ENCODE measurements around the gene TFPT. TPM values are rescaled to one million over a fixed set of nuclear protein-coding genes. Genes with fewer than 3 reads are reported as not detected.

The TFPT gene
- total and polyA plus RNA-seq, 2 of the 13 experiments (the other 11 are each of a cell fraction or from before 2014, with no cell fraction given), result 8.4 to 10.7 TPM

GRCh38 chr19:54102421-54103169 is 12.9 kb downstream of the TFPT start, which contains the start of gene NDUFA3 (continued):
- no peak for TF ChIP-seq HES4 (CRISPR knock-in tag; IDR thresholded peaks at IDR 0.05; ENCODE audit: borderline replicate concordance)
- peak; percentile 71; the same call in 1 of the 2 replicates for TF ChIP-seq ZSCAN9 (CRISPR knock-in tag; IDR thresholded peaks at IDR 0.05; ENCODE audit: borderline replicate concordance)
- peak; percentile 58; the same call in 1 of the 2 replicates for TF ChIP-seq BRCA1 (CRISPR knock-in tag; IDR thresholded peaks at IDR 0.05)
- TF ChIP-seq IKZF1 (IDR thresholded peaks at IDR 0.05), result no peak
- TF ChIP-seq HHEX (CRISPR knock-in tag; IDR thresholded peaks at IDR 0.05), result no peak
- TF ChIP-seq ELF4 (CRISPR knock-in tag; IDR thresholded peaks at IDR 0.05; ENCODE audit: borderline replicate concordance), result no peak
- peak; percentile 70; the same call in 1 of the 2 replicates for TF ChIP-seq FIP1L1 (IDR thresholded peaks at IDR 0.05; ENCODE audit: borderline replicate concordance, insufficient read depth, low read depth, low read length)
- TF ChIP-seq ZNF704 (CRISPR knock-in tag; IDR thresholded peaks at IDR 0.05; ENCODE audit: borderline replicate concordance), result no peak
- TF ChIP-seq, protein P1, sequence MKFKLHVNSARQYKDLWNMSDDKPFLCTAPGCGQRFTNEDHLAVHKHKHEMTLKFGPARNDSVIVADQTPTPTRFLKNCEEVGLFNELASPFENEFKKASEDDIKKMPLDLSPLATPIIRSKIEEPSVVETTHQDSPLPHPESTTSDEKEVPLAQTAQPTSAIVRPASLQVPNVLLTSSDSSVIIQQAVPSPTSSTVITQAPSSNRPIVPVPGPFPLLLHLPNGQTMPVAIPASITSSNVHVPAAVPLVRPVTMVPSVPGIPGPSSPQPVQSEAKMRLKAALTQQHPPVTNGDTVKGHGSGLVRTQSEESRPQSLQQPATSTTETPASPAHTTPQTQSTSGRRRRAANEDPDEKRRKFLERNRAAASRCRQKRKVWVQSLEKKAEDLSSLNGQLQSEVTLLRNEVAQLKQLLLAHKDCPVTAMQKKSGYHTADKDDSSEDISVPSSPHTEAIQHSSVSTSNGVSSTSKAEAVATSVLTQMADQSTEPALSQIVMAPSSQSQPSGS (CRISPR knock-in tag; IDR thresholded peaks at IDR 0.05), result peak; percentile 74; the same call in 1 of the 2 replicates
- TF ChIP-seq ZBTB7B (CRISPR knock-in tag; IDR thresholded peaks at IDR 0.05), result no peak
- no peak for TF ChIP-seq PRPF4 (IDR thresholded peaks at IDR 0.05; ENCODE audit: low read depth, low read length, poor library complexity, severe bottlenecking)
- TF ChIP-seq ZFP41 (CRISPR knock-in tag; IDR thresholded peaks at IDR 0.05; ENCODE audit: borderline replicate concordance), result no peak
- TF ChIP-seq BCL6 (CRISPR knock-in tag; IDR thresholded peaks at IDR 0.05), result peak; percentile 40
- peak; percentile 62; the same call in 1 of the 2 replicates for TF ChIP-seq ZNF691 (CRISPR knock-in tag; IDR thresholded peaks at IDR 0.05; ENCODE audit: borderline replicate concordance, low read depth)
- TF ChIP-seq ZFP36 (IDR thresholded peaks at IDR 0.05; ENCODE audit: borderline replicate concordance, low read depth, low read length, partially characterized antibody), result no peak
- TF ChIP-seq, protein P2, sequence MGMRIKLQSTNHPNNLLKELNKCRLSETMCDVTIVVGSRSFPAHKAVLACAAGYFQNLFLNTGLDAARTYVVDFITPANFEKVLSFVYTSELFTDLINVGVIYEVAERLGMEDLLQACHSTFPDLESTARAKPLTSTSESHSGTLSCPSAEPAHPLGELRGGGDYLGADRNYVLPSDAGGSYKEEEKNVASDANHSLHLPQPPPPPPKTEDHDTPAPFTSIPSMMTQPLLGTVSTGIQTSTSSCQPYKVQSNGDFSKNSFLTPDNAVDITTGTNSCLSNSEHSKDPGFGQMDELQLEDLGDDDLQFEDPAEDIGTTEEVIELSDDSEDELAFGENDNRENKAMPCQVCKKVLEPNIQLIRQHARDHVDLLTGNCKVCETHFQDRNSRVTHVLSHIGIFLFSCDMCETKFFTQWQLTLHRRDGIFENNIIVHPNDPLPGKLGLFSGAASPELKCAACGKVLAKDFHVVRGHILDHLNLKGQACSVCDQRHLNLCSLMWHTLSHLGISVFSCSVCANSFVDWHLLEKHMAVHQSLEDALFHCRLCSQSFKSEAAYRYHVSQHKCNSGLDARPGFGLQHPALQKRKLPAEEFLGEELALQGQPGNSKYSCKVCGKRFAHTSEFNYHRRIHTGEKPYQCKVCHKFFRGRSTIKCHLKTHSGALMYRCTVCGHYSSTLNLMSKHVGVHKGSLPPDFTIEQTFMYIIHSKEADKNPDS (CRISPR knock-in tag; IDR thresholded peaks at IDR 0.05), result no peak
- TF ChIP-seq CC2D1A (CRISPR knock-in tag; IDR thresholded peaks at IDR 0.05), result no peak
- no peak for TF ChIP-seq ARNT (IDR thresholded peaks at IDR 0.05)
- no peak for TF ChIP-seq ZNF747 (CRISPR knock-in tag; IDR thresholded peaks at IDR 0.05; ENCODE audit: borderline replicate concordance)
- no peak for TF ChIP-seq HNRNPL (IDR thresholded peaks at IDR 0.05; ENCODE audit: low read depth, low read length)
- no peak; the same call in 1 of the 2 replicates for TF ChIP-seq DNMT1 (CRISPR knock-in tag; IDR thresholded peaks at IDR 0.05)
- TF ChIP-seq PLRG1 (conservative IDR thresholded peaks at IDR 0.05), result no peak
- TF ChIP-seq ZNF205 (CRISPR knock-in tag; IDR thresholded peaks at IDR 0.05), result peak; percentile 19; the same call in 1 of the 2 replicates
- no peak for TF ChIP-seq ZNF550 (CRISPR knock-in tag; IDR thresholded peaks at IDR 0.05; ENCODE audit: borderline replicate concordance)
- TF ChIP-seq FOSL2 (CRISPR knock-in tag; IDR thresholded peaks at IDR 0.05), result no peak
